Fibroblast of lung (primary cell): ENCODE results near the gene CDCA4. TPM values are rescaled to one million over a fixed set of nuclear protein-coding genes. Genes with fewer than 3 reads are reported as not detected.

ENCODE experiments used
- DNase-seq, 2 donors: peaks; one replicate each; pipeline versions ENCODE4 v3.0.0 to v3.0.0-alpha.2; 2010; ENCODE audit warnings: low read depth in 2 of 2
- H2AFZ ChIP-seq: 2 replicates; pipeline ENCODE4 v1.5.1; 2012; ENCODE audit warnings: low read length, control low read depth, inconsistent platforms
- H3K27ac ChIP-seq: 2 replicates; pipeline ENCODE4 v1.5.1; 2011; ENCODE audit warnings: low read length, control low read depth; ENCODE audit not compliant: insufficient read depth
- H3K27me3 ChIP-seq: 2 replicates; pipeline ENCODE4 v1.5.1; 2011; ENCODE audit warnings: mild to moderate bottlenecking, low read length; ENCODE audit not compliant: control insufficient read depth, insufficient read depth
- H3K36me3 ChIP-seq: 2 replicates; pipeline ENCODE4 v1.5.1; 2011; ENCODE audit warnings: low read length; ENCODE audit not compliant: control insufficient read depth, insufficient read depth
- H3K4me1 ChIP-seq: 2 replicates; pipeline ENCODE4 v1.5.1; 2011; ENCODE audit warnings: low read length; ENCODE audit not compliant: control insufficient read depth, insufficient read depth; ENCODE audit errors: extremely low read depth
- H3K4me2 ChIP-seq: 2 replicates; pipeline ENCODE4 v1.5.1; 2011; ENCODE audit warnings: low read length, control low read depth; ENCODE audit not compliant: insufficient read depth; ENCODE audit errors: extremely low read depth
- H3K4me3 ChIP-seq, 4 experiments: fragments of 200-600 bp in 1 of 4; sonication (generic) in 1 of 4; replicated peaks in 1 of 4; 2 replicates each; pipeline ENCODE4 v1.5.1; 2011 to 2016; ENCODE audit warnings: low read length in 4 of 4, low read depth in 3 of 4, mild to moderate bottlenecking in 3 of 4, control low read depth in 2 of 4, inconsistent platforms in 1 of 4, mixed read lengths in 1 of 4; ENCODE audit not compliant: insufficient read depth in 1 of 4; ENCODE audit errors: control extremely low read depth in 1 of 4
- H3K79me2 ChIP-seq: 2 replicates; pipeline ENCODE4 v1.5.1; 2012; ENCODE audit warnings: mild to moderate bottlenecking, low read length, inconsistent platforms; ENCODE audit not compliant: control insufficient read depth, insufficient read depth
- H3K9ac ChIP-seq: 2 replicates; pipeline ENCODE4 v1.5.1; 2011; ENCODE audit warnings: mild to moderate bottlenecking, low read length, control low read depth; ENCODE audit not compliant: insufficient read depth
- H3K9me3 ChIP-seq: 2 replicates; pipeline ENCODE4 v1.5.1; 2012; ENCODE audit warnings: low read depth, low read length; ENCODE audit not compliant: control insufficient read depth, insufficient read depth
- H4K20me1 ChIP-seq: 2 replicates; pipeline ENCODE4 v1.5.1; 2011; ENCODE audit warnings: low read length; ENCODE audit not compliant: control insufficient read depth, insufficient read depth; ENCODE audit errors: extremely low read depth
- CTCF ChIP-seq, 2 donors: IDR thresholded peaks in 1 of 2; conservative IDR thresholded peaks in 1 of 2; 1 replicate in 1 of 2; 2 replicates in 1 of 2; pipeline ENCODE4 v1.5.1; 2011 to 2012; ENCODE audit warnings: low read length in 2 of 2, control low read depth in 1 of 2, inconsistent platforms in 1 of 2, low read depth in 1 of 2, mild to moderate bottlenecking in 1 of 2
- EZH2 ChIP-seq: IDR thresholded peaks from 2 replicates; pipeline ENCODE4 v1.5.1; 2012; ENCODE audit warnings: low read length, control low read depth, mild to moderate bottlenecking; ENCODE audit errors: missing control alignments
- polyA plus RNA-seq, 2 donors: library from polyadenylated mRNA; depleted of rRNA in 1 of 2; stranded (reverse) in 1 of 2; unstranded in 1 of 2; fragments of >200 nt; gene quantifications; 2 replicates each; pipeline ENCODE4 v1.2.1, GENCODE V29; 2011 to 2012; ENCODE audit warnings: missing spikeins in 1 of 2
- total RNA-seq: library from RNA; depleted of rRNA; stranded (reverse); fragments of >200 nt; gene quantifications from 2 replicates; pipeline ENCODE4 v1.2.1, GENCODE V29; 2014

CDCA4 gene
- total and polyA plus RNA-seq, 2 donors (not counting 1 experiment from before 2014, with no cell fraction given), result 7.9 to 8.0 TPM

DNA sequence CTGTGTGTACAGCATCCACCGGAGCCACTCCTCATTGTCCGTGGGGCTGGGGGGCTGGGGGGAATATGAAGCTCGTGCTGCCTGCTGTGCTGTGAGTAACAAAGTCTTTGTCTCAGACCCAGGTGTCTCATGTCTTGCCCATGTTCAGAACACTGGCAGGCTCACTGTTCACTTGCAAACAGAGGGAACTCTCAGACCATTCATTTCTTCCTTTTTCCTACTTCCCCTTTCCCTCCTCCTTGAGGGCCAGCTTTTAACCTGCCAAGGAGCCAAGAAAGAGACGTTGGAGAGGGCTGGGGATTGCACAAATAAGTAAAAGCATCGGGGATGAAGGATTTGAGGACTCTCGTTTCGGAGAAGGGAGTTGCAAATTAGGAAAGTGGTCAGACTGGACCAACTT, 22.8 kb upstream of the CDCA4 start:
- no peak overlapping the region for H2AFZ ChIP-seq
- no peaks in the 10 kb centered on the region for H4K20me1 ChIP-seq
- DNase-seq, result no peak

GRCh38 chr14:105042813-105043212, 21.9 kb upstream of the CDCA4 start:
- H4K20me1 ChIP-seq, result no peaks in the 10 kb centered on the region
- no peaks in the 10 kb centered on the region for H3K9me3 ChIP-seq
- DNase-seq, result no peak
- no peak for TF ChIP-seq EZH2
- no peak for TF ChIP-seq CTCF (conservative IDR thresholded peaks at IDR 0.05 in 1 of 2, IDR thresholded peaks at IDR 0.05 in 1 of 2; ENCODE audit: low read depth in 1 of 2, low read length in 2 of 2)
- H3K79me2 ChIP-seq, result no peaks in the 10 kb centered on the region
- H3K36me3 ChIP-seq, result no peaks in the 10 kb centered on the region
- H3K27ac ChIP-seq, result no peak overlapping the region
- H3K27me3 ChIP-seq, result no peaks in the 10 kb centered on the region
- no peak overlapping the region for H3K4me2 ChIP-seq
- H2AFZ ChIP-seq, result no peak overlapping the region
- no peak overlapping the region for H3K4me3 ChIP-seq
- no peaks in the 10 kb centered on the region for H3K4me1 ChIP-seq
- no peak overlapping the region for H3K9ac ChIP-seq

More for the DNA sequence above, 22.8 kb upstream of the CDCA4 start:
- Histone ChIP-seq H3K9ac (no peak overlapping the region), H3K4me2 (no peak overlapping the region), H3K9me3 (no peaks in the 10 kb centered on the region), H3K4me3 (no peak overlapping the region), H3K4me1 (no peaks in the 10 kb centered on the region), H3K36me3 (no peaks in the 10 kb centered on the region), H3K27me3 (no peaks in the 10 kb centered on the region), H3K79me2 (no peaks in the 10 kb centered on the region), H3K27ac (no peak overlapping the region)
- TF ChIP-seq CTCF (conservative IDR thresholded peaks at IDR 0.05 in 1 of 2, IDR thresholded peaks at IDR 0.05 in 1 of 2; ENCODE audit: low read depth in 1 of 2, low read length in 2 of 2), result no peak

DNA sequence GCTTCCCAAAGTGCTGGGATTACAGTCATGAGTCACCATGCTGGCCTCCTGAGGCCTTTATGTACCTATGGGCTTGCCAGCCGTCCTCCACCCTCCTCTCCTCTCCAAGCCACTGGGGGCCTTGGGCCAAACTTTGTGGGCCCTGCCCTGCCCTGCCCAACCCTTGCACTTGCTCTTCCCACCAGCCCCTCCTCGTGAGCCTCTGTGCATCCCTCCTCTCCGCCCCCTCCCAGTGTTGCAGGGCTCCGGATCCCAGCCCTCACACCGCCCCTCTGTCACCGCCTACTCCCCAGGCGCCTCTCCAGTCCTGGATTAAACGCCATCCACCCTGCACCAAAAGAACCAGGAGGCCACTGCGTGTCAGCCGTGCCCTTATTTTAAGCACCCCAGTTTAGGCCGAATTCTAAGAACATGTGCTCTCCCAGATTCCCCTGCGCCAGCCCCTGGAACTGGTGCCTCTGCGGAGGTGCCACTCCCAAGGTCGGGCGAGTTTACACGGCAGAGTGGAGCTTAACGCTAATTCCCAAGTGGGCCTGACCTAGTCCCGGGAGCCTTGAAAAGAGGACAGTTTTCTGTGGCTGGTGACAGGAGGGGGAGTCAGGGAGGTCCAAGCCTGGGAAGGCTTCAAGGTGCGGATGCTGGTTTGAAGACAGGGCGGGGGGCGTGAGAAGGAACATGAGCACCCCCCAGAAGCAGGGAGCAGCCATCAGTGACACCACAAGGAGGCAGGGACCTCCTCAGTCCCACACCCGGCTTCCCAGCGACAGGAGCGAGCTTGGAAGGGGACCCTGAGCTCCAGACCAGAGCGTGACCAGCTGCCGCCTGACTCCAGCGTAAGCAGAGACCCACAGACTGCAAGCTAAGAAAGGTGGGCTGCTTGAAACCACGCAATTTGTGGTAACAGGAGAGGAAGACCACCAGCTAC, 21.2 kb upstream of the CDCA4 start:
- H3K36me3 ChIP-seq, result no peaks in the 10 kb centered on the region
- no peak overlapping the region for H3K9ac ChIP-seq
- no peaks in the 10 kb centered on the region for H3K27me3 ChIP-seq
- H3K27ac ChIP-seq, result no peak overlapping the region
- no peak for DNase-seq
- no peak overlapping the region for H3K4me2 ChIP-seq
- H3K4me1 ChIP-seq, result no peaks in the 10 kb centered on the region
- no peaks in the 10 kb centered on the region for H3K9me3 ChIP-seq
- no peaks in the 10 kb centered on the region for H4K20me1 ChIP-seq
- H3K4me3 ChIP-seq, result no peak overlapping the region
- no peak overlapping the region for H2AFZ ChIP-seq
- no peaks in the 10 kb centered on the region for H3K79me2 ChIP-seq
- no peak for TF ChIP-seq EZH2
- TF ChIP-seq CTCF (conservative IDR thresholded peaks at IDR 0.05 in 1 of 2, IDR thresholded peaks at IDR 0.05 in 1 of 2; ENCODE audit: low read depth in 1 of 2, low read length in 2 of 2), result no peak
